GM21717 (cell line): ENCODE data around the gene PRKAR2B.

Experiments
- ATAC-seq: cut with Tn5 transposase; IDR thresholded peaks from one replicate; pipeline ENCODE4 v1.9.1; 2021; ENCODE audit warnings: mild to moderate bottlenecking, moderate library complexity; ENCODE audit not compliant: unreplicated experiment

PRKAR2B gene

GRCh38 chr7:107173691-107174406 lies 129.3 kb downstream of the PRKAR2B start:
- ATAC-seq: peak; percentile 50

- ATAC-seq: no peak
These were observed 135.0 kb downstream of the PRKAR2B start for GRCh38 chr7:107179326-107180164.

GRCh38 chr7:107180378-107180777 lies 135.9 kb downstream of the PRKAR2B start:
- ATAC-seq: no peak

- ATAC-seq: no peak
These were observed 136.7 kb downstream of the PRKAR2B start for GRCh38 chr7:107181172-107181571.

- no peak for ATAC-seq
These were observed 141.2 kb downstream of the PRKAR2B start for GRCh38 chr7:107185716-107186115.

GRCh38 chr7:107186240-107186639 lies 141.7 kb downstream of the PRKAR2B start:
- no peak for ATAC-seq

- no peak for ATAC-seq
These were observed 143.3 kb downstream of the PRKAR2B start for GRCh38 chr7:107187774-107188173.

- ATAC-seq: no peak
These were observed 145.6 kb downstream of the PRKAR2B start for GRCh38 chr7:107190090-107190489.

GRCh38 chr7:107194052-107194451 lies 149.5 kb downstream of the PRKAR2B start:
- ATAC-seq: no peak

- no peak for ATAC-seq
These were observed 152.5 kb downstream of the PRKAR2B start for GRCh38 chr7:107196834-107197610.

GRCh38 chr7:107201795-107202450 lies 157.4 kb downstream of the PRKAR2B start:
- ATAC-seq: no peak

- no peak for ATAC-seq
These were observed 159.1 kb downstream of the PRKAR2B start for GRCh38 chr7:107203607-107204006.

- no peak for ATAC-seq
These were observed 161.6 kb downstream of the PRKAR2B start for GRCh38 chr7:107206136-107206535.

GRCh38 chr7:107206706-107207105 lies 162.2 kb downstream of the PRKAR2B start:
- no peak for ATAC-seq

- no peak for ATAC-seq
These were observed 163.0 kb downstream of the PRKAR2B start for GRCh38 chr7:107207459-107207858.

- no peak for ATAC-seq
These were observed 163.6 kb downstream of the PRKAR2B start for GRCh38 chr7:107208024-107208521.

- ATAC-seq: no peak
These were observed 164.1 kb downstream of the PRKAR2B start for GRCh38 chr7:107208563-107208962.

- ATAC-seq: no peak
These were observed 165.1 kb downstream of the PRKAR2B start for GRCh38 chr7:107209565-107209964.

GRCh38 chr7:107210400-107210799 lies 165.9 kb downstream of the PRKAR2B start:
- ATAC-seq: no peak
